Measurements from ENCODE around the gene UBE2H.

The UBE2H gene

DNA sequence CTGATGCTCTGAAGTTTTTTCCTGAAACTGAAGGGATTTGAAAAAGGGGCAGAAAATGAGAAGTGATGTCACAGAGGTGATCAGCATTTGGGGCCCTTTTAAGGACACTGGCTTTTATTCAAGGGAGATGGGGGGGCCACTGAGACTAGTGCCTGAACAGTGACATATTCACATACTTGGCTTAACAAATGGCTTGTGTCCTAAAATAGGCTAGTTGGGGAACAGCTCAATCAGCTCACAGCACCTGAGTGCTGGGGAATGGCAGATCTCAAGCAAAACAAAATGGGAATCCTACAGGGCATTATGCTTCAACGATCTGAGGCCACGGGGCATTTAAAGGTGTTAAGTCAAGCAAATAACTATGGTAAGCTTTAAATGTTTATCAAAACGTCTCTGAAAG, 90.1 kb downstream of the UBE2H start:
- TF ChIP-seq, protein P1, sequence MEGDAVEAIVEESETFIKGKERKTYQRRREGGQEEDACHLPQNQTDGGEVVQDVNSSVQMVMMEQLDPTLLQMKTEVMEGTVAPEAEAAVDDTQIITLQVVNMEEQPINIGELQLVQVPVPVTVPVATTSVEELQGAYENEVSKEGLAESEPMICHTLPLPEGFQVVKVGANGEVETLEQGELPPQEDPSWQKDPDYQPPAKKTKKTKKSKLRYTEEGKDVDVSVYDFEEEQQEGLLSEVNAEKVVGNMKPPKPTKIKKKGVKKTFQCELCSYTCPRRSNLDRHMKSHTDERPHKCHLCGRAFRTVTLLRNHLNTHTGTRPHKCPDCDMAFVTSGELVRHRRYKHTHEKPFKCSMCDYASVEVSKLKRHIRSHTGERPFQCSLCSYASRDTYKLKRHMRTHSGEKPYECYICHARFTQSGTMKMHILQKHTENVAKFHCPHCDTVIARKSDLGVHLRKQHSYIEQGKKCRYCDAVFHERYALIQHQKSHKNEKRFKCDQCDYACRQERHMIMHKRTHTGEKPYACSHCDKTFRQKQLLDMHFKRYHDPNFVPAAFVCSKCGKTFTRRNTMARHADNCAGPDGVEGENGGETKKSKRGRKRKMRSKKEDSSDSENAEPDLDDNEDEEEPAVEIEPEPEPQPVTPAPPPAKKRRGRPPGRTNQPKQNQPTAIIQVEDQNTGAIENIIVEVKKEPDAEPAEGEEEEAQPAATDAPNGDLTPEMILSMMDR (conservative IDR thresholded peaks at IDR 0.05) = no peak
- H3K27ac ChIP-seq = no peak overlapping the region

DNA sequence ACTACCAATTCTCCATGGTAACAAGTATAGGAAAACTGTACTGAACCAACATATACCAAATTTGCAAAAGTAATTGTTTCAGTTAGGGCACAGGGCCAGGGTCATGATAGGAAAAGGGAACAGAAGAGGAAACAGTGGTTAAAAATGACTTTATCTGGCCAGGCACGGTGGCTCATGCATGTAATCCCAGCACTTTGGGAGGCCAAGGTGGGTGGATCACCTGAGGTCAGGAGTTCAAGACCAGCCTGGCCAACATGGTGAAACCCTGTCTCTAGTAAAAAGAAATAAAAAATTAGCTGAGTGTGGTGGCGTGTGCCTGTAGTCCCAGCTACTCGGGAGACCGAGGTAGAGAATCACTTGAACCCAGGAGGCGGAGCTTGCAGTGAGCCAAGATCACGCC, 92.0 kb downstream of the UBE2H start:
- H3K27ac ChIP-seq = peak overlapping the region; percentile 8; the same call in 1 of the 2 replicates

DNA sequence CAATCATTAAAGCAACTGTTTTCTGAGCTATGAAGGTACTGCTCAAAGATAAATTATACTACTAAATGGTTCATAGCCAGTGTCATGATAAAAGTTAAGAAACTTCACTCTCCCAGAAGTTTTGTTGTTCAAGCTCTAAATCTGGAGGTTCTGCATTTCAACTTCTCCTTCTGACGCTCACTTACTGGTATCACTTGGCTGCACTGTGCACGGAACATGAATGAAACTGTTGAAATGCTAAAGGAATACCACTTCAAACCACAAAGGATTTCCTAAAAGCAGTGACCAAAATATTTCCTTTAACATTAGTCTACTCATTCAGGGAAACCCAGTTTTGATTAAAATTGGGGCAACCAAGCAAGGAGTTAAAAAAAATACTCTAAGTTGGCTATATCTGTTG, 93.6 kb downstream of the UBE2H start:
- no peak overlapping the region for H3K27ac ChIP-seq
- TF ChIP-seq, protein P1 (conservative IDR thresholded peaks at IDR 0.05) = no peak
- no peak for TF ChIP-seq ZFX (IDR thresholded peaks at IDR 0.05)

DNA sequence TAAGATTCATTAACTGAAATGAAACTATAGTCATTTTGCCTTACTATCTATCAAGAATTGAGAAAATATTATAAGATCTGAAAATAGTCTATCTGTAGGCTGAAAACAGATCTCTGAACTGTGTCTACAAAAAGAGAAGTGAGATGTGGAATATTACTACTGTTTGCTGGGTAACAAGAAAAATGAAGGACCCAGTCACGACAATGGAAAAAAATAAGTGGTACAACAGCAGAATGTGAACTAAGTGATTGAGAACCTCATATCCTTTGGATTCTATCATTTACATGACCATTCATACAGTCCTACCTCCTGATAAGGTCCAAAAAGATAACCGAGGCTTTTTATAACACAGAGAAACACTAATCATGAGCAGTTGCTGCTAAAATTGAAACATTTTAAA, 94.3 kb downstream of the UBE2H start:
- no peak overlapping the region for H3K27ac ChIP-seq
- no peak for TF ChIP-seq ZFX (IDR thresholded peaks at IDR 0.05)
- TF ChIP-seq, protein P1 (conservative IDR thresholded peaks at IDR 0.05) = no peak

DNA sequence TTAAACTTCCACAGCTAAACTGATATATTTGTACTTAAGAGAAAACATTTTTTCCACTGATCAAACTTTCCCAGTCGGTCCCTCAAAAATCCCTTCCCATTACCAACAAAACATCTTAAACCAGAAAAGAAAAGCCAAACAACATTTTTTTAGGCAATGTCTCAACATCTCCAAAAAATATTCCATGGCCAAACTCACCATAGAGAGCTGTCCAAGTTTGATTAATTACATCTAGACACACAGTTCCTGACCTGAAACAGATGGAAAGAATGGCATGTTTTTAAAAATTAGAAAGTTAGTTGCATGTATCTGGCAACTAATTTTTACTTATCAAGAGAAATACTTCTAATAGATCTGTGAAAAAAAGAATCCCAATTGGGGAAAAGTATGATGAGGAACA, 95.4 kb downstream of the UBE2H start:
- TF ChIP-seq, protein P1 (conservative IDR thresholded peaks at IDR 0.05) = no peak
- no peak for TF ChIP-seq ZFX (IDR thresholded peaks at IDR 0.05)
- no peak overlapping the region for H3K27ac ChIP-seq

DNA sequence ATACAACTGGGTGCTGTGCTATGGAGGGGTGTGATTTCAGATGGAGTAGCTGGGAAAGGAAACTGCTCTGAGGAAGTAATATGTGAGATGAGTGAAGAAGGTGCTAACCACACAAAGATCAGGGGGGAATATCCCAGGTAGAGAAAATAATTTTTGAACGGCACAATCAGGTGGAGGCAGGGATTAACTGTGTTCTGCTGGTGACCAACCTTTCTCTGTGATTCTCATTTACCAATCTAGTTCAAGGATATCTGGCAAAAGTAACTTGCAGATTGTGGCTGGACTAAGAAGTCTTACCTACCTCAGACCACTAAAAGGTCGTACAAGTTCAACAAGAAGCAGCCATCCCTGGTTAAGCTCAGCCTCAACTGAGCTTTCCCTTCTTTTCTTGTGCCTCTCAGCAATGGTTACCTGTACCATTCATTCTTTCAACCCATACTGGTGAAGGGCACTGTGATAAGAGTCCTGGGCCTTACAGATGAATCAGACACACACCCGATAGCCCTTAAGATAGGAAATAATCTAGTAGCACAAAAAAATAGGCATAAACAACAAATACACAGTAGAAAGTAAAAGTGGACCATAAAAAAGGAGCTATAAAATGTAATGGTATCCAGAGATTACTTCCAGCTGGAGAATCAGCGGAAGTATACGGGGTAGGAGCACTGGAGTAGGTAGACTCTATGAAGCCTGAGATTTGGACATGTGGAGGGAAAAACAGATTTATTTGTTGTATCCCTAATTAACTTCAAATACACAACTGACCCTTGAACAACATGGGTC, 96.6 kb downstream of the UBE2H start:
- no peak overlapping the region for H3K27ac ChIP-seq
- TF ChIP-seq, protein P1 (conservative IDR thresholded peaks at IDR 0.05) = no peak
- TF ChIP-seq ZFX (IDR thresholded peaks at IDR 0.05) = no peak

DNA sequence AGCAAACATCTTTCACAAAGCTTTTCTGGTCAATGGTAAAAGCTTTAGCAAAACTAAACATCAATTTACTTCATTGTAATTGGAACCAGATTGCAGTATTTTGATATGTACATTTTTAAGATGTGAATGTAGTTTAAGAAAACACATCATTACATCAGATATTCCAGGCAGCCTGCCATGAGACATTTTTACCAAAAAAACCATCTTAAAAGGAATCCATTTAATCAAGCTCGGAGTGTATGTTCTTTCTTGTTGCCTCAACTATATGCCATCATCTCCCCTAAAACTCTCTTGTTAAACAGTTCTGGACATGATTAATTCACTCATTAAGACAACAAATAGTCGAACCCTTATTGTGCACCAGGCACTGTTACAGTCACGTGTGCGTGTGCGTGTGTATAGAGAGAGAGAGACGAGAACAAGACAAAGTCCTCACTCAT, 97.5 kb downstream of the UBE2H start:
- no peak overlapping the region for H3K27ac ChIP-seq
- TF ChIP-seq, protein P1 (conservative IDR thresholded peaks at IDR 0.05) = no peak
- TF ChIP-seq ZFX (IDR thresholded peaks at IDR 0.05) = no peak

DNA sequence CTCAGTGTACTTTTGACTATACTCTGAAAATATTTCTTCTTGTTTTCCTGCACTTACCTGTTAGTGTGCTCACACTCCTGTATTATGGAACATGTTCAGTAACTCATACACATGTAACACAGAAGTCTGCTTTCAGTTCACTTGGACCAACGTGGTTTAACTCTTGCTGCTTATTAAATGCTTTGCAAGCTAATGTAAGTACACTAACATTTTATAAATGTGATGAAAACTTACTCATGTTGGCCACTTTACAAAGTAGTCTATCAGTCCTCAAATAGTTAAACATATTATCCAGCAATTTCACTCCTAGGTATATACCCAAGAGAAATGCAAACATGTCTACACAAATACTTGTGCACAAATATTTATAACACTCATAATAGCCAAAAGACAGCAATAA, 98.4 kb downstream of the UBE2H start:
- no peak for TF ChIP-seq ZFX (IDR thresholded peaks at IDR 0.05)
- TF ChIP-seq, protein P1 (conservative IDR thresholded peaks at IDR 0.05) = no peak
- no peak overlapping the region for H3K27ac ChIP-seq

Measured in C4-2B (cell line).